ENCODE data around the gene BACH2.

DNA sequence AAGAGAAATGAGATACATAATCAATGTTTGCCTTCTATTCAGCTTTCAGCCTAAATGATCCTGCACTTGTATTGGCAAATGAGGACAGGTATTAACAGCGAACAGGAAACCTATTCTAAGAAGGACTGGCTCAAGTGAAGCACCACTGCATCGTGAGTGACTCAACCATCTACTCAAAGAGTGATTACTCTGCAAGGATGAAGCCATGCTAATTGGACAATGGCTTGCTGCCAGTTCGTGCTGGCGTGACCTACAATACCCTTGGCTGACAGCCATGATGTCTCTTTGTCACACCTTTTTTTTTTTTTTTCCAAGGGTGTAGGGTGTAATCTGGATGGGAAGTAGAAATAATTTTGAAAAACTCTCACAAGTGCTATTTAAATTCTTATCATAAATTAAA, 297.5 kb downstream of the BACH2 start:
- TF ChIP-seq, protein P1, sequence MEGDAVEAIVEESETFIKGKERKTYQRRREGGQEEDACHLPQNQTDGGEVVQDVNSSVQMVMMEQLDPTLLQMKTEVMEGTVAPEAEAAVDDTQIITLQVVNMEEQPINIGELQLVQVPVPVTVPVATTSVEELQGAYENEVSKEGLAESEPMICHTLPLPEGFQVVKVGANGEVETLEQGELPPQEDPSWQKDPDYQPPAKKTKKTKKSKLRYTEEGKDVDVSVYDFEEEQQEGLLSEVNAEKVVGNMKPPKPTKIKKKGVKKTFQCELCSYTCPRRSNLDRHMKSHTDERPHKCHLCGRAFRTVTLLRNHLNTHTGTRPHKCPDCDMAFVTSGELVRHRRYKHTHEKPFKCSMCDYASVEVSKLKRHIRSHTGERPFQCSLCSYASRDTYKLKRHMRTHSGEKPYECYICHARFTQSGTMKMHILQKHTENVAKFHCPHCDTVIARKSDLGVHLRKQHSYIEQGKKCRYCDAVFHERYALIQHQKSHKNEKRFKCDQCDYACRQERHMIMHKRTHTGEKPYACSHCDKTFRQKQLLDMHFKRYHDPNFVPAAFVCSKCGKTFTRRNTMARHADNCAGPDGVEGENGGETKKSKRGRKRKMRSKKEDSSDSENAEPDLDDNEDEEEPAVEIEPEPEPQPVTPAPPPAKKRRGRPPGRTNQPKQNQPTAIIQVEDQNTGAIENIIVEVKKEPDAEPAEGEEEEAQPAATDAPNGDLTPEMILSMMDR (IDR thresholded peaks at IDR 0.05 in 2 of 3, conservative IDR thresholded peaks at IDR 0.05 in 1 of 3; ENCODE audit: borderline replicate concordance in 1 of 3, insufficient read depth in 1 of 3, low read depth in 2 of 3, low read length in 2 of 3), result no peak
- no peak for TF ChIP-seq POLR2A (IDR thresholded peaks at IDR 0.05; ENCODE audit: borderline replicate concordance, extremely low read depth, insufficient read depth, insufficient read length)
- TF ChIP-seq POLR2AphosphoS5 (IDR thresholded peaks at IDR 0.05; ENCODE audit: low read depth, low read length), result peak; percentile 41; the same call in 1 of the 2 replicates
- TF ChIP-seq EGR1 (IDR thresholded peaks at IDR 0.05; ENCODE audit: low read depth), result no peak
- TF ChIP-seq, protein P2, sequence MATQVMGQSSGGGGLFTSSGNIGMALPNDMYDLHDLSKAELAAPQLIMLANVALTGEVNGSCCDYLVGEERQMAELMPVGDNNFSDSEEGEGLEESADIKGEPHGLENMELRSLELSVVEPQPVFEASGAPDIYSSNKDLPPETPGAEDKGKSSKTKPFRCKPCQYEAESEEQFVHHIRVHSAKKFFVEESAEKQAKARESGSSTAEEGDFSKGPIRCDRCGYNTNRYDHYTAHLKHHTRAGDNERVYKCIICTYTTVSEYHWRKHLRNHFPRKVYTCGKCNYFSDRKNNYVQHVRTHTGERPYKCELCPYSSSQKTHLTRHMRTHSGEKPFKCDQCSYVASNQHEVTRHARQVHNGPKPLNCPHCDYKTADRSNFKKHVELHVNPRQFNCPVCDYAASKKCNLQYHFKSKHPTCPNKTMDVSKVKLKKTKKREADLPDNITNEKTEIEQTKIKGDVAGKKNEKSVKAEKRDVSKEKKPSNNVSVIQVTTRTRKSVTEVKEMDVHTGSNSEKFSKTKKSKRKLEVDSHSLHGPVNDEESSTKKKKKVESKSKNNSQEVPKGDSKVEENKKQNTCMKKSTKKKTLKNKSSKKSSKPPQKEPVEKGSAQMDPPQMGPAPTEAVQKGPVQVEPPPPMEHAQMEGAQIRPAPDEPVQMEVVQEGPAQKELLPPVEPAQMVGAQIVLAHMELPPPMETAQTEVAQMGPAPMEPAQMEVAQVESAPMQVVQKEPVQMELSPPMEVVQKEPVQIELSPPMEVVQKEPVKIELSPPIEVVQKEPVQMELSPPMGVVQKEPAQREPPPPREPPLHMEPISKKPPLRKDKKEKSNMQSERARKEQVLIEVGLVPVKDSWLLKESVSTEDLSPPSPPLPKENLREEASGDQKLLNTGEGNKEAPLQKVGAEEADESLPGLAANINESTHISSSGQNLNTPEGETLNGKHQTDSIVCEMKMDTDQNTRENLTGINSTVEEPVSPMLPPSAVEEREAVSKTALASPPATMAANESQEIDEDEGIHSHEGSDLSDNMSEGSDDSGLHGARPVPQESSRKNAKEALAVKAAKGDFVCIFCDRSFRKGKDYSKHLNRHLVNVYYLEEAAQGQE (IDR thresholded peaks at IDR 0.05; ENCODE audit: low read depth), result no peak
- no peak for TF ChIP-seq EZH2 (IDR thresholded peaks at IDR 0.05)
- TF ChIP-seq YY1 (IDR thresholded peaks at IDR 0.05; ENCODE audit: extremely low read depth, insufficient replicate concordance, low read depth, low read length), result no peak
- TF ChIP-seq, protein P3, sequence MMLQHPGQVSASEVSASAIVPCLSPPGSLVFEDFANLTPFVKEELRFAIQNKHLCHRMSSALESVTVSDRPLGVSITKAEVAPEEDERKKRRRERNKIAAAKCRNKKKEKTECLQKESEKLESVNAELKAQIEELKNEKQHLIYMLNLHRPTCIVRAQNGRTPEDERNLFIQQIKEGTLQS (IDR thresholded peaks at IDR 0.05), result no peak
- TF ChIP-seq, protein P4, sequence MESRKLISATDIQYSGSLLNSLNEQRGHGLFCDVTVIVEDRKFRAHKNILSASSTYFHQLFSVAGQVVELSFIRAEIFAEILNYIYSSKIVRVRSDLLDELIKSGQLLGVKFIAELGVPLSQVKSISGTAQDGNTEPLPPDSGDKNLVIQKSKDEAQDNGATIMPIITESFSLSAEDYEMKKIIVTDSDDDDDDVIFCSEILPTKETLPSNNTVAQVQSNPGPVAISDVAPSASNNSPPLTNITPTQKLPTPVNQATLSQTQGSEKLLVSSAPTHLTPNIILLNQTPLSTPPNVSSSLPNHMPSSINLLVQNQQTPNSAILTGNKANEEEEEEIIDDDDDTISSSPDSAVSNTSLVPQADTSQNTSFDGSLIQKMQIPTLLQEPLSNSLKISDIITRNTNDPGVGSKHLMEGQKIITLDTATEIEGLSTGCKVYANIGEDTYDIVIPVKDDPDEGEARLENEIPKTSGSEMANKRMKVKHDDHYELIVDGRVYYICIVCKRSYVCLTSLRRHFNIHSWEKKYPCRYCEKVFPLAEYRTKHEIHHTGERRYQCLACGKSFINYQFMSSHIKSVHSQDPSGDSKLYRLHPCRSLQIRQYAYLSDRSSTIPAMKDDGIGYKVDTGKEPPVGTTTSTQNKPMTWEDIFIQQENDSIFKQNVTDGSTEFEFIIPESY (IDR thresholded peaks at IDR 0.05; ENCODE audit: extremely low read depth, insufficient replicate concordance, low read length), result no peak
- peak; percentile 47; the same call in 1 of the 2 replicates for TF ChIP-seq SP1 (IDR thresholded peaks at IDR 0.05; ENCODE audit: low read depth)

All from HCT116 (cell line).